SIG-M5 treated with dmso at 0.1 percent for 504 hours (cell line): Measurements from ENCODE around the gene TLR9.

ENCODE experiments used
- DNase-seq: peaks from one replicate; lab custom pipeline; 2025; ENCODE audit not compliant: unreplicated experiment; lab: John Stamatoyannopoulos, UW

TLR9 gene

DNA sequence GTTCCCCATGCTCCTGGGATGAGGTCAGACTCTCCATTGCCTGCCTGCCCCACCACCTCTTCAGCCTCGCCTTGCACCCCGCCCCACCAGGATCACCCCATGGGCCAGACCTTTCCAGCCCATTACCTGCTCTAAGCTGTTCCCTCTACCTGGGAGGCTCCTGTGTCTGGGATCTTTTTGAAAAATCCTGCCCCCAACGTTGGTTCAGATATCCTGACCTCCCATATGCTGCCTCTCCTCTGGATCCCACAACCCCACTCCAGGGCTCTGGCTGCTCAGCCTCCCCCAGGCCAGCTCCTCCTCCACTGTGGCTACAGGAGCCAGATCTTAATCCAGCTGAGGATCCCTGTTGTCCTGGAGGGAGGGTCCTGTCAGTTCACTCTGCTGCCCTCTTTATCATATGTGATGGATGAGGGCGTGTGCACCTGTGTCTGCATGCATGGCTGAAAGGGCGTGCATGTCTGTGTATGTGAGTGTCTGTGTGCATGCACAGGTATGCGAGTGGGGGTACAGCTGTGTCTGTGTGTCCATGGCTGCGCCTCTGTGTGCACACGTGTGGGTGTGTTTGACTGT is 49.2 kb downstream of the TLR9 start:
- no peak for DNase-seq

- no peak for DNase-seq
Observed at GRCh38 chr3:52175416-52176179, 49.8 kb downstream of the TLR9 start.

GRCh38 chr3:52174896-52175295 is 50.5 kb downstream of the TLR9 start:
- no peak for DNase-seq

DNA sequence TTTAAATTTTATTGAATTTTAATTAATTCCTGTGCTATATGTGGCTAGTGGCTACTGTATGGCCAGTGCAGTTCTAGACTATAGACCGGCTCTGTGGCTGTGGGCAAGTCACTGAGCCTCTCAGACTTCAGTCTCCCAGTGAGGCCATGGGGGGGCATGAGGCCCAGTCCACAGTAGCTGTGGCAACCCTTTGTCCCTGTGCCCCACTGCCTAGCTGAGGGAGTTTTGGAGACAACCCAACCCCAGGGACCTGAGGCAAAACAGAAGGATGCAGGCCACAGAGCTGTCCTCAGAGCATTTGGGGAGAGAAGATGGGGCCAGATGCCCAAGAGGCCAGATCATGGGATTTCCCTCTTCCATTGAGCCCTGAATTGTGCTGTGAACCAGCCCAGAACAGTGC is 52.3 kb downstream of the TLR9 start:
- no peak for DNase-seq

GRCh38 chr3:52172262-52172757 is 53.1 kb downstream of the TLR9 start:
- no peak for DNase-seq

DNA sequence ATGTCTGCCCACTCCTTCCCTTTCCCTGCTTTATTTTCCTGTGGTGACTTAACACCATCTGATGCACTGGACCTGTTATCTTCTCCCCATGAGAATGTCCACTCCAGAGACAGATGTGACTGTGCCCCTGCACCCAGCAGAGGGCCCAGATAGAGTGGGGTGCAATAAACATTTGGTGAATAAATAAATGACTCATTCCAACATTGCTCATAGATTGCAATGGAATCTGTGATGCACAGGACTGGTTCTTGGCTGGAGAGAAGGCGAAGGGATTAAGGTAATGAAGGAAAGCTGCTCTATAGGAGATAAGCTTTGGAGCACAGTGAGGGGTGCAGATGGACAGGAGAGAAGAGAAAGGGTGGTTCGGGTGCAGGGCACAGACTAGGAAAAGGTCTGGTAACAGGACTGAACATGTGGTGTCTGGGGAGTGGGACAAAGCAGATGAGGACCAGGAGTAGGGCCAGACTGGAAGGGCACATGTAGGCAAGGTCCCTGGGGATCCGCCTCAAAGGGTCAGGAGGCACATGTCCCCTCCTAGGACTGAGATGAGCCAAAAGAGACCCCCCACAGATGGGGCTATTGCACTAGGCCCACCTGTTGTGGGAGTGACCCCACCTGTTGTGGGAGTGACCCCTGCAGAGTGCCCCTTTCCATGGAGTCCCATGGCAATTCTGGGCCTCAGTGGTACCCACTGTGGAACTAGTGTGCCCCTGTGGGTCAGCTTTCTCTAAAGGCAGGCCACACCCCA is 53.8 kb downstream of the TLR9 start:
- no peak for DNase-seq
